NCI-H1092 treated with DMSO at 0.1 percent for 48 hours (cell line): ENCODE data around the gene MST1R.
A peak's percentile ranks its signal among the peaks of the same experiment; 100 is the strongest.
"Not testable (repeated sequence)": the region's sequence is repeated elsewhere in the genome, so short reads cannot be mapped to it uniquely, and the experiment has no call there.

ENCODE experiments used
- DNase-seq: peaks from one replicate; lab custom pipeline; 2025; lab: John Stamatoyannopoulos, UW

Gene MST1R

DNA sequence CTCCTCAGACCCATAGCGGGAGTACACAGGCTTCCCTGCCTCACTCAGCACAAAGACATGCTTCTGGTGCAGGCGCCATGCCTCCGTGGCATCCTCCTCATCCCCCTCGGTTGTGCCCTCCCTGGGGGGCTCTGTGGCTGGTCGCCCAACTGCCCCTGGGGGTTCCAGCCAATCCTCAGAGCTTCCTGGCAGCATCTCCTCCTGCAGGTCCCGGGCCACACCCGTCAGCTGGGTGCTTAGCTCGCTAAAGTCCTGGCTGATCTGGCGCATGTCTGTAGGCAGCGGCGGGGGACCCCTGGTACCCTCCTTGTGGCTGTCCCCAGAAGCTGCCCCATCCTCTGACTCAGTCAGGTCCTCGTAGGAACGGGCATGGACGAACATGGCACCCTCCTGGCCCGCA, 7.9 kb upstream of the MST1R start:
- DNase-seq, result no peak

DNA sequence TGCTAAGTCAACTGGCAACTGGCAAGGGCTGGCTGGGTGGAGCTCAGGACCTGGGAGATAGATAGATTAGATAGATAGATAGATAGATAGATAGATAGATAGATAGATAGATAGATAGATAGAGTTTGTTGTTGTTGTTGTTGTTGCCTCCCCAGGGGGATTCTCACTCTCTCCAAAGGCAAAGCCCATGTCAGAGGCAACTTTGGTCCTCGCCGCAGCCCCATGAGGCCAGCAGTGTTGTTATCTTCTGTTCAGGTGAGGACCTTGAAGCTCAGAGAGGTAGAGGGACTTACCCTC, 7.4 kb upstream of the MST1R start:
- no peak for DNase-seq

DNA sequence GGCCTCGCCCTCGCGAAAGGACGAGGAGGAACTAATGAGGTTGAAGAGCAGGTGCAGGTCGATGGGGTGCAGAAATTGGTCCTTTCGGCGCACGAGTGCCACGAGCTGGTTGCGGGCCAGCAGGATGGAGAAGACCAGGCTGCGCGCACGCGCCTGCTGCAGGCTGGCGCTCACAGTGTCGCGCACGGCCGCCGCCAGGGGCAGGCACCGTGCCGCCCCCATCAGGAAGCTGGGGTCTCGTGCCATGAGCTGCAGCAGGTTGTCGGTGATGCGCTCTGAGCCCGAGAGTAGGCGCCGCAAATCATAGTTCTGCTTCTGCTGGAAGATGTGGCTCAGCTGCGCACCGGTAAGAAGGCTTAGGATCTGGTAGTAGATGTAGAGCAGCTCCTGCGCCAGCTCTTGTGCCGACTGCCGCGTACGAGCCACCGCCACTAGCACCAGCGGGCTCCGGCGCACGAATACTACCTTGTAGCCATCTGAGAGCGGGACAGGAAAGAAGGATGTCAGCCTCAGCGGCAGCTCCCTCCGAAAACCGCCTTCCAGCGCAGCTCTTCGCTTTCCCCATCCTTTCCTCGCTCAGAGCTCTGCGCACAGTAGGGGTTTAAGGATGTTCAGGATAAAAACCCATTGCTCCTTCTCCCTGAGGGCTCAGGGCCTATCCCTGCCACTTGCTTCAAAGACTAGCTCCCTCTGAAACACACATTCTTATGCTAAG, 6.9 kb upstream of the MST1R start:
- no peak for DNase-seq

DNA sequence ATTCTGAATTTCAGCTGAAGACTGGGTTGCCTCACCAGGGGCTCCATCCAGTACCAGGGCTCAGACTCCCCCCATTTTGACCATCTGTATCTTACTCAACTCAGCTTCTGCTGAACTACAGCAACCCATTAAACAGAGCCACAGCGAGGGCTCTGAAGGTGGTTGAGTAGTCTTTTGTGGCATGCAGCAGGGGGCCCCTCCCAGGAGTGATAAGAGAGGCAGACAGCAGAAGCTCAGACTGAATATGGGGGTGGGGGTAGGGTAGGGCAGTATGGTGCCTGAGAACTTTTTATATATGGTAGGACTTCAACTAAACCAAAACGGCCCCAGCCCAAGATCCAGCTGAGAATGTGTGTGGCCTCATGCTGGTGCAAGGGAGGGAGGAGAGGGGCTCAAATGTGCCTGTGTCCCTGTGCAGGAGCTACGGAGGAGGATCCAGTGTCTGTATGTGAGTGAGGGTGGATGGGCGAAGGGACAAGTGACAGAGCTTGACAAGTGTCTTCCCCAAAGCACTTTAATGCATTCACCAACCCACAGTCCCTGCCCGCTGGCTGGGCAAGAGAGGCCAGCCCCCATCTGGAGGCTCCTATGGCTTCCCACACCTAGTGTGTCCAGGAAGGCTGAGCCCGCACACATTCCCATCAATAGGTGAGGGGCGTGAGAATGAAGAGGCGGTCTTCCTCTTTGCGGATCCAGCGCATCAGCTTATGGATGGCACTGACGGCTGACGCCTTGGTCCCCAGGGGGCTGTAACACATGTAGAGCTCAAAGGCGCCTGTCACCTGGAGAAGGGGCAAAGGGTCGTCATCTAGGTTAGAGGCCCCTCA, 4.9 kb upstream of the MST1R start:
- DNase-seq, result no peak

DNA sequence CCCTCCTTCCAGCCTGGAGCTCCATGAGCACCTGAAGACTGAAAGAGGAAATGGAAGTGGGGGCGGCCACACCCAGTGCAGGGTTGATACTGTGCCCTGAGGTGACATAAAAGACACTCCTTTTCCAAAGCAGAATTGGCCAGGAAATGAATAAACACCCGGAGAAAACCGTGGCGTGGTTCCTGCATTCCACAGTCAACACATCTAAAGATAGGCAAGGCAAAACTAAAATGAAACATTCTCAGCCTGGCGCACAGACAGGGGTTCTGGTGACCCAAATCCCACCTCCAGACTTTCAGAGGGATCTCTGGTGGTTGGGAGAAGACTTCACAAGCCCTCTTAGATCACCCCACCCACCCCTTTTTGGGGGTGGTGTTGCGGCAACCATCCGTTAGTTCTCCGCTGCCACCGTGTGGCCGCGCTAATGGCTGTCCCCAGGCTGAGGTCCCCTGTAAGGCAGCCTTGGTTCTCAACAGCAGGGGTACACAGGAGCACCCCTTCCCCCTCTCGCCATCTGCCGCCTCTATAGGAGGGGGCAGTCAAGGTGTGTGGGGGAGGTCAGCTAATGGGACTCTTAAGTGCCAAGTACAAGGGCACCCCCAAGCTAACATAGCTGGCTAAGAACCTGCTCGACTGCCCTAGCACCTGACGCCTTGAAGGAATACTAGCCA, 2.5 kb upstream of the MST1R start:
- DNase-seq, result peak; percentile 1

DNA sequence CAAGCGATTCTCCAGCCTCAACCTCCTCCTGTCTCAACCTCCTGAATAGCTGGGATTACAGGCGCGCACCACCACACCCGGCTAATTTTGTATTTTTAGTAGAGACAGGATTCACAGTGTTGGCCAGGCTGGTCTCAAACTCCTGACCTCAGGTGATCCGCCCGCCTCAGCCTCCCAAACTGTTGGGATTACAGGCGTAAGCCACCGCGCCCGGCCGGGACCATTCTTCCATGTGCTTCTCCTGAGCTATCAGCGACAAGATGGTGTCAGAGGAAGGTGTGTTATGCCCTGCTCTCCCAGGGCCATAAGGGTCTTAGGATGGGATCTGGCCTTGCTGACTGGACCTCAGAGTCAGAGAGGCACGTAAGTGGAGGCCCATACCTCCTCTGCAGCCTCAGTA, 775 bp upstream of the MST1R start:
- DNase-seq, result not testable (repeated sequence)

DNA sequence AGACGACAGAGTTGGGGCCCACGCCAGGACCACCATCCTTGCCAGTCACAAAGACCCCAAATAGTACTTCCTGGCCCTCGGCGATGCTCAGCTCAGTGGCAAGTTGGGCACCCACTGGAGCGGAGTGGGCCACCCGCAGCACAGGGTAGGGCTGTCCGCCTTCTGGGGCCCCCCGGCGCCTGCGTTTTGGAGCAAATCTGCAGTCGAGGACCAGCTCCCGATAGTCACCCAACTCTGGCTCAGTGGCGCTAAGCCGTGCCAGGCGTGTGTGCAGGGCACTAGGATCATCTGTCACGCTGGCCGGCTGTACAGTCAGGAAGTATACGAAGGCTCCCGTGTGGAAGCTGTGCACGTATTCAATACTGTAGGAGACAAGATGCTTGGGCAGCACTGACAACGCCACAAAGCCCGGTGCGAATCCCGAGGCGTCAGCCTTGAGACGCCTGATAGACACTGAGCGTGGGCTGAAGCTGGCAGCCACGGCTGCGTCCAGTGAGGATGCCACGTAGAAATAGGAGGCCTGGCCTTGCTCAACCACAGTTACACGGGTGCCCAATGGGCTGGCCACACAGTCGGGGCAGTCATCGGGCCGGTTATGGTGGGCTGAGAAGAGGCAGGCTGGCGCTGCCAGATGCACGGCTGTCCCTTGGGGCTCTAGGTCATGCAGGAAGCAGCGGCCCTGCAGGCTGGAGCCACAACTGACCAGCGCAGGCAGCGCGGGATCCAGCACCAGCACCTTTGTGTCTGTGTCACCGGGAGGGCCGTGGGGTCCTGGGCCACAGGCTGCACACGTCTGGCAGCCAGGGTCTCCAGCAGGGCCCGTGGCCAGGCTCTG, 945 bp downstream of the MST1R start:
- DNase-seq, result no peak

DNA sequence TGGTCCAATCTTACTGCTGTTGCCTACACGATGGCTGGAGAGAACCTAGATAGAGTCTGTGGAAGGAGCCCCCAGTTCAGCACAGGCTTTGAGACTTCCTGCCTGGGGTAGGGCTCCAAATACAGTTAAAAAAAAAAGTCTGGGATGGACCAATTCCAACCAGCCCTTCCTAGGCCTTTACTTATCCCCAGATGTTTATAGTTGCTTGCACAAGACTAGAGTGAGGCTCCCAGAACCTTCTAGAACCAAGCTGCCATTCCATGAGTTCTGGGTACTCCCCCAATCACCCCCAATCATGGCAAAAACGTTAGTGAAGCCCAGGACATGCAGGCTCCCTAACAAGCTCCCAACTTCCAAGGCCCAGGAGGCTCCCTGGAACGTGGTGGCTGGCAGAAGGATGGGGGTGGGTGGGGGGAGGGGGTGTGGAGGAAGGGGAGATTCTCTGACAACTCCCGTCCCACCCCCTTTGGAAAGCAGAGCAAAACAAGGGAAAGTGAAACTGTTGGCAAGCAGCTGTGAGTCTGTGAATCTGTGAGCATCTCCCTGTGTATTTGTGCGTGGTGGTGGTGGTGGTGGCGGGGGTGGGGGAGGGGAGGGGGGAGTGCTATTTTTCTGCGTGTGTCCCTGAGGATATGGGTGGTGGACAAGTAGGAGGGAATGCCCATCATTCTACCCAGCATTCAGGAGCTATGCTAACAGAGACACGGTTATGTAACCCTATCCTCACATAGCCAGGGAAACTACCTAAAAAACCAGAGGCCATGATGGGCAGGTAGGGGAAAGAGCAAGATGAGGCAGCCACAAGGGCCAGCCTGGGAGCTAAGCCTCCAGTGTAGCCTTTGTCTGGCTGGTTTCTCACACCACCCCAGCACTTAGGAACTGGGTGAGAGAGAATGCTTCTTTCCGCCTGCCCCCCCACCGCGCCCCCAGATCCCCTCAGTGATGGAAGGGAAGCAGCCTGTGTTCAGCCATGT, 2.0 kb downstream of the MST1R start:
- no peak for DNase-seq

DNA sequence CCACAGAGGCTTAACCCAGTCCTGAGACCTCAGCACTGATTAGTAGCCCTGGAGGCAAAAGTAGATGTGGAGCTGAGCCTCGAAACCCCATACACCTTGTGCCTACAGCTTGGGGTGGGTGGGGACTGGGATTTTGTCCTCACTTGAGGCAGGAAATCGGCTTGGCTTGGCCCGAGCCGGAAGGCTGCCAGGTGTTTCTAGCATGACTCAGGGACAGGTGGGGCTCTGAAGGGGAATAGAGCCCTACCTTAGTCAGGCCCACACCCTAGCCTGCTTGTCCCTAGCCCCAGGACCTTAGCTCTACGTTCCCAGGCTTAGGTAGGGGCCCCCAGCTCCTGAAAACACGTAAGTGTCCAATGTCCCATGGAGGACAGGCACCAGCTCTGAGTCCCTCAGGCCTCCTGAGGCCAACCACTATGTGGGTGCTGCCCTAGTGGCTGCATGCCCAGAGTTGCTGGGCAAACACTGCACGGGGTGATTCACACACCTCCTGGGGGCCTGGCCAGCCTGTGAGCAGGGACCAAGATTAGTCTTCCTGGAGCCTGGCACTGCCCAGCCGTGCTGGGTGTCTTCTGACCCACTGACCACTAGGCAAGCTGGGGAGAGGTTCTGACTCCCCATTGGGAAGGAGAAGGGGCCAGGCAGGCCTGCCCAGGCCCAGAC, 3.1 kb downstream of the MST1R start:
- DNase-seq, result no peak

DNA sequence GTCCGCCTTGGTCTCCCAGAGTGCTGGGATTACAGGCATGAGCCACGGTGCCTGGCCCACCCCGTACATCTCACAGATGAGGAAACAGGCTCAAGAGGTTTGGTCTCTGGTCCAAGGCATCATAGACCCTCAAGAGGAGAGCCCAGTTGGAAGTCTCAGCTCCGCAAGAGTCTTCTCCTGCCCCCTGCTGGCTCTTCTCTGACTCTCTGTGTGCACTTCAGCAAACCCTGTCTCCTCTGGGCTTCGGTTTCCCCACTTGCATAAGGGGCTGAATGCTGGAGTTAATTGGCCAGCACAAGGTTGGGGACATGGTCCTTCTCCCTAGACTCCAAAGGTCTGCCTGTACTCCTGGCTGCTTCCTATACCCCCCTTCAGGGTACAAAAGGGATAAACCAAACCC, 3.9 kb downstream of the MST1R start:
- peak; percentile 0 for DNase-seq

DNA sequence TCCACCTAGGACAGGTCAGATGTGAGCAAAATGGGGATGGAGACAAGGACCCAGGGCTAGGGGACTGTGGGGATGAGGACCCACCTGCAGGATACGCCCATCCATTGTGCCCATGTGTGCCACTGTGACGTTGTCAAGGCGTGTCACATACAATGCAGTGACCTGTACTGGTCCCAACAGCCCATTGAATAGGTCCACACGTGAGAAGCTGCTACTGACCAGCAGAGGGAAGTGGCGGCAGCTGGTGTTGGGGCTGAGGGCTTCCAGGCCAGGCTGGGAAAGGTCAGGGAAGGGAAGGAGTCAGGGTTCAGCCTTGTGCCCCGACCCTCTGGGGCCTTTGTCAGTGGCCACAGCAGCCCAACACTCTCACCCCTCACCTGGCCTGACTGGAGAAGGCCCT, 4.7 kb downstream of the MST1R start:
- no peak for DNase-seq

DNA sequence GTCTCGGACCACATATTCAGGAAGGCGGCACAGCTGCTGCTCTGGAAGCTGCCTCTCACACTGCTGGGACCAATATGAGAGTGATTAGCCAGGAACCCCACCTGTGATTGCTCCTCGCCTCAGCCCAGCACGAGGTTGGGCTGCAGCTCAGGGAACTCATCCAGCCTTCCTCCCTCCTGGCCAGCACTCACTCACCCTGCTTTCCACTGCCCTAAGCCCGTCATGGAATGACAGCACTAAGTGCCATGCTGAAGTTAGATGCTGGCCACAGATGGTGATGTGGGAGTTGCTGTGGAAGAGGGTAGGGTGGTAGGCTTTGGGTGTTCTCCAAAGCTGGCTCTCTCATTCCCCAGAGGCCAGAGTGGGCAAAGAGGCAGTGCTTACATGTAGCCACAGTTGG, 7.3 kb downstream of the MST1R start:
- no peak for DNase-seq

DNA sequence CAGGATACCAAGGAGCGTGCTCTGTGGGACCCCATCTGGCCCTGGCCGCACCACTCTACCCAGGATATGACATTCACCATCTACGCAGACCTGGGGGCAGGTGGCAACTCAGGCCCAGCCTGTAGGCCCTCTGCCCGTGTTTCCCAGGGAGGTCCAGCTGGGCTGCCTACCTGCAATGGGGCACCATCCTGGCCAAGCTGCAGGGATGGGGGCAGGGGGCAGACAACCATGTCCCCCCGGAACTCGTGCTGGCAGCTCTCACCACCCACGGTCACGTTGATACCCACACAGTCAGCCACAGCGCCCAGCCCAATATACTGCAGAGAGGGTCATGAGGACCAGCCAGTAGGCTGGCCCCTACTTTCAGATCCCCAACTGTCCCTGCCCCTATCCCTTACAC, 7.9 kb downstream of the MST1R start:
- DNase-seq, result no peak

DNA sequence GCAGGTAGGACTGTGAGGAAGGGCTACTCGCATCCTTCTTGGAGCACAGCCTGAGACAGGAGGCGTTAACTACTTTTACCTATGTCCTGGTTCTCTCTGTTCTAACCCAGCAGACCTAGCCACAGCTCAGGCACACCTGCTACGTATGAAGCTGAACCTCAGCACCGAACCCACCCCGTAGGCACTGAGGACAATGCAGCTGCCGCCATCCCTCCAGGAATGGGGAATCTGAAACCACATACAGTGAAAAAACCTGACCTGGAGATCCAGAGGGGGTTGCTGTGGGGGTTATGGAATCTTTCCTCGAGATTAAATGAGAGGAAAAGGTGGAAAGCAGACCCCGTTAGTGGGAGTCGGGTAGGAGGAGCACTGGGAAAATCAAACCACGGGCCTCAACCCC, 14.4 kb downstream of the MST1R start:
- DNase-seq, result no peak

DNA sequence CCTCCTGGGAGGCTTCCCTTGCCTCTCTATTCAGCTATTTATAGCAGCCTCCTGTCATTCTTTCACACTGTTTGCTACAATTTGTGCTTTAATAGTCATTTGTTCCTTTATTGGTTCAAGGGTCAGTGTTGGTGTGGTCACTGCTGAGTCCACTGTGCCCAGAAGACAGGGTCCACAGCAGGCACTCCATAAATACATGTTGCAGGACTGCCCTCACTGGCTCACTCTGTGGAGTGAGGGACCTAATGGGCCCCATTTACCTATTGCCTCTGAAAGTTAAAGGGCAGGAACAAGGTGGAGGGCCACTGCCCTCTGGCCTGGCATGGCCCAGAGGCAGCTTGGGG, 16.8 kb downstream of the MST1R start:
- DNase-seq, result no peak

DNA sequence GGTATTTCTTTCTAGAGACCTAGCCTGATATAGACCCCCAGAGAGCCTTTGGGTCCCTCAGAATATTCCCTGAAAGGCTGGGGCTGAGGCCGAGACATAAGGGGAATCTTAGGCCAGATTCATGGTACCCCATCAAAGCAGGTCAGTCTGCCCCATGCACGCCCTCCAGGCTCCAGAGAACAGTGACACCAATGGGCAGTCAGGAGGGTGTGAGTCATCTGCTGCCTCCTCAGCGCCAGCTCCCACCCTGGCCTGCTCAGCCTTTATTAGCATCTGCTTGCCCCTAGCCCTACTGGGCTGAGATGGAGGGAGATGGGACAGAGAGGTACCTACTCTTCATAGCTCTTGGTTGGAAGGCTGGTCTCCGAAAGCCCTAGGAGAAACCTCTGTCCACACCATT, 19.7 kb downstream of the MST1R start:
- DNase-seq, result no peak

DNA sequence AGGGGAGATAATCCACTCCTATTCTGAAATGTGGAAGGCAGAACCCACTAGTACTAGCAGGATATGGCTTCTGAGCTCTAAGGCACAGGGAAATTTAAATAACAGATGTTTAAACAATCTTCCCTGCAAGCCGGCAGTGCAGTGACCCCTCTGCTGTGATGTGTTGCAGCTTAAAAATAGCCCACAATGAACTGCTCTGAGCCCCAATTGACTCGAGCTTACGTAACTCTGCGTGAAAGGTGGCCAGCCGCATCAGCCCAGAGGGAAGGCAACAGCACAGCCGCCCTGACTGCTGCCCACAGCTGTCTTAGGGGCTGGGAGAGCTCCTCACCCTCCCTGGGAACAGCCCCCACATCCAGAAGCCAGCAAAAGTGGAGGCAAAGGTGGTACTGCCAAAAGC, 21.5 kb downstream of the MST1R start:
- DNase-seq, result no peak

DNA sequence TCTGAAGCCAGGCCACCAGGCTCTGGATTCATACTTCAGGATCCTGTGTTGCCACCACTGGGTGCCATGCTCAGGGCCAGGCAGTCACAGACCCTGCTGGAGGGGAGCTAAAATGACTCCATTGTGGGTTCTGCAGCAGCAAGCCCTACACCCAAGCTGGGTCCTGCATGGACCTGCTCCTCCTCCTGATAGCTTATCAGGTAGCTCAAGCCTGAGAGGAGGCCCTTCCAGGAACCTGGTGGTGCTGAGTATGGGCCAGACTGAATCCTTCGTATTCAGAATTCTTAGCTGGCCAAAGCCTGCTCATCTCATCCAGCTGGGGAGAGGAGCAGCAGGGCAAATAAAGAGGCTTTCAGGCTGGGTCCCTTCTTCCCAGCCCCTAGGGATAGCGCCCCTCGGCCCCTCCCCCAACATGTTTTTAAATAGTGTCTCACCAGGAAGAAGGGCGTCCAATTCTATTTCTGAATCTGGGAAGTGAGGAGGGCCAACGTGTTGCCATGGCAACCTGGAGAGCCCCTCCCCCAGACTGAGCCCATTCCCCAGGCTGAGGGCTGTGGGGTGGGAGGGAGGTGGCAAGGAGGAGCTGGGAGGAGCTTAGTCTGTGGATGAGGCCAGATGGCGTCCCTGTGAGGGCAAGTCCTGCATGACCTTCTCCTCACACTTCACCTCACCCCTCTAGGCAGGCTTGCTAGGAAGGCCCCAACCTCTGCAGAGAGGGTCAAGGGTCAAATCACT, 22.9 kb downstream of the MST1R start:
- DNase-seq, result no peak

DNA sequence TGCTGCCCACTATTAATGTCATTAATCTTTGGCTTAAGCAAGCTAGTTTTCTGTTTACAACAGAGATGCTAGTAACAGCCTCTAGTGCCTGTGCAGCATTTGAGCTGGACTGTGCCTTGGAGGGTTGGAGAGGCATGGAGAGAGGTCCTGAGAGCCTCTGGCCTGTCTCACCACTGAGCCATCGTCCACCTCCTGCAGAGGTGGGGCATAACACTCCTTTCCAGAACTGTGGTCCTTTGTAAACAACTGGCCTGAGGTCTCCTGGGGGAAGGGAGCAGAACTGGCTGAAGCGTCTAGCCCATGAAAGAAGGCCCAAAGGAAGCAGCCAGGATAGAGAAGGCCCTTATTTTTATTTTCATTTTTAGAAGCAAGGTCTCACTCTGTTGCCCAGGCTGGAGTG, 24.0 kb downstream of the MST1R start:
- DNase-seq, result no peak

DNA sequence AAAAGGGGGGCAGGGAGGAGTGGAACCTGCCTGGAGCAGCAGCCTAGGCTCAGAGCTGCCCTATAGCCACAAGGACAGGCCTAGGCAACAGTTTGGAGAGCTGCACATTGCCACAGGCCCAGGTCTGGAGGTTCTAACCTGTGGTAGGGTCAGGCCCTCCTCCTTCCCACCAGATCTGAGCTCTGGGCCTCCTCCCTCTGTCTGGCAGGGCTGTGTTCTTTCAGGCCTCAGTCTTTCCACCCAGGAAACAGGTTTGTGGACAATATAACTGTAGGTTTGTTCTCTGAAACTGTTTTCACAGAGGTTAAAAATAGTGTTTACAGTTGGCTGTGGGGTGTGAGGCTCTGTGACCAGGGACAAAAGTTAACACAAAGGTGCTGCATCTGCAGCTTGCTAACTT, 25.0 kb downstream of the MST1R start:
- no peak for DNase-seq
